Measurements from ENCODE around the gene BATF. TPM values are rescaled to one million over a fixed set of nuclear protein-coding genes. Genes with fewer than 3 reads are reported as not detected.
A peak's percentile ranks its signal among the peaks of the same experiment; 100 is the strongest.

The BATF gene
- total RNA-seq, 2 donors from 2014 or later = 2.0 to 2.5 TPM

- DNase-seq (ENCODE audit: low spot score) = no peak
- intact Hi-C loops (cut with DNase I) = no loop called here
Observed at GRCh38 chr14:75551021-75551420, 28.8 kb downstream of the BATF start.

- no peak for DNase-seq (ENCODE audit: low spot score)
- intact Hi-C loops (cut with DNase I) = no loop called here
Observed at GRCh38 chr14:75553157-75553556, 30.9 kb downstream of the BATF start.

GRCh38 chr14:75553761-75554364 is 31.6 kb downstream of the BATF start:
- intact Hi-C loops (cut with DNase I) = no loop called here
- DNase-seq (ENCODE audit: low spot score) = no peak

- DNase-seq (ENCODE audit: low spot score) = no peak
- intact Hi-C loops (cut with DNase I) = no loop called here
Observed at GRCh38 chr14:75554482-75554881, 32.2 kb downstream of the BATF start.

GRCh38 chr14:75558440-75558839 is 36.2 kb downstream of the BATF start:
- DNase-seq (ENCODE audit: low spot score) = no peak
- intact Hi-C loops (cut with DNase I) = no loop called here

- intact Hi-C loops (cut with DNase I) = no loop called here
- DNase-seq (ENCODE audit: low spot score) = no peak
Observed at GRCh38 chr14:75559045-75559444, 36.8 kb downstream of the BATF start.

GRCh38 chr14:75559451-75560222 is 37.4 kb downstream of the BATF start:
- intact Hi-C loops (cut with DNase I) = no loop called here
- no peak for DNase-seq (ENCODE audit: low spot score)

- peak; percentile 88 for DNase-seq (ENCODE audit: low spot score)
- intact Hi-C loops (cut with DNase I) = no loop called here
Observed at GRCh38 chr14:75561013-75561432, 38.8 kb downstream of the BATF start.

GRCh38 chr14:75562089-75562488 is 39.8 kb downstream of the BATF start:
- DNase-seq (ENCODE audit: low spot score) = peak; percentile 30
- intact Hi-C loops (cut with DNase I) = no loop called here

GRCh38 chr14:75562489-75562888 is 40.2 kb downstream of the BATF start:
- no peak for DNase-seq (ENCODE audit: low spot score)
- intact Hi-C loops (cut with DNase I) = no loop called here

- no peak for DNase-seq (ENCODE audit: low spot score)
- intact Hi-C loops (cut with DNase I) = no loop called here
Observed at GRCh38 chr14:75563931-75564330, 41.7 kb downstream of the BATF start.

GRCh38 chr14:75565056-75565455 is 42.8 kb downstream of the BATF start:
- intact Hi-C loops (cut with DNase I) = no loop called here
- DNase-seq (ENCODE audit: low spot score) = no peak

- intact Hi-C loops (cut with DNase I) = no loop called here
Observed at GRCh38 chr14:75566321-75566720, 44.1 kb downstream of the BATF start.

GRCh38 chr14:75566752-75567151 is 44.5 kb downstream of the BATF start:
- no peak for DNase-seq (ENCODE audit: low spot score)
- intact Hi-C loops (cut with DNase I) = no loop called here

More at GRCh38 chr14:75566321-75566720, 44.1 kb downstream of the BATF start:
- DNase-seq (ENCODE audit: low spot score) = no peak

- DNase-seq (ENCODE audit: low spot score) = no peak
- intact Hi-C loops (cut with DNase I) = no loop called here
Observed at GRCh38 chr14:75568140-75568539, 45.9 kb downstream of the BATF start.

- no peak for DNase-seq (ENCODE audit: low spot score)
- intact Hi-C loops (cut with DNase I) = no loop called here
Observed at GRCh38 chr14:75568791-75569190, 46.5 kb downstream of the BATF start.

- intact Hi-C loops (cut with DNase I) = no loop called here
Observed at GRCh38 chr14:75570797-75571196, 48.5 kb downstream of the BATF start.

GRCh38 chr14:75572104-75572503 is 49.8 kb downstream of the BATF start:
- intact Hi-C loops (cut with DNase I) = no loop called here

More at GRCh38 chr14:75570797-75571196, 48.5 kb downstream of the BATF start:
- no peak for DNase-seq (ENCODE audit: low spot score)

GRCh38 chr14:75577090-75577489 is 54.8 kb downstream of the BATF start:
- DNase-seq (ENCODE audit: low spot score) = no peak
- intact Hi-C loops (cut with DNase I) = loop anchor here (2.0 to 5.0 kb wide), 2 partner anchors 78 to 405 kb away; partner anchors contain the start of gene TGFB3 (in 1 of the 2)

More at GRCh38 chr14:75572104-75572503, 49.8 kb downstream of the BATF start:
- no peak for DNase-seq (ENCODE audit: low spot score)

GRCh38 chr14:75577729-75578101 is 55.4 kb downstream of the BATF start:
- intact Hi-C loops (cut with DNase I) = loop anchor here (2.0 to 5.0 kb wide), 3 partner anchors 75 to 405 kb away; partner anchors contain the start of gene TGFB3 (in 1 of the 2)
- DNase-seq (ENCODE audit: low spot score) = peak; percentile 96

All from posterior vena cava (tissue), 2 donors.